Measurements from ENCODE around the gene CPO.

CPO gene

DNA sequence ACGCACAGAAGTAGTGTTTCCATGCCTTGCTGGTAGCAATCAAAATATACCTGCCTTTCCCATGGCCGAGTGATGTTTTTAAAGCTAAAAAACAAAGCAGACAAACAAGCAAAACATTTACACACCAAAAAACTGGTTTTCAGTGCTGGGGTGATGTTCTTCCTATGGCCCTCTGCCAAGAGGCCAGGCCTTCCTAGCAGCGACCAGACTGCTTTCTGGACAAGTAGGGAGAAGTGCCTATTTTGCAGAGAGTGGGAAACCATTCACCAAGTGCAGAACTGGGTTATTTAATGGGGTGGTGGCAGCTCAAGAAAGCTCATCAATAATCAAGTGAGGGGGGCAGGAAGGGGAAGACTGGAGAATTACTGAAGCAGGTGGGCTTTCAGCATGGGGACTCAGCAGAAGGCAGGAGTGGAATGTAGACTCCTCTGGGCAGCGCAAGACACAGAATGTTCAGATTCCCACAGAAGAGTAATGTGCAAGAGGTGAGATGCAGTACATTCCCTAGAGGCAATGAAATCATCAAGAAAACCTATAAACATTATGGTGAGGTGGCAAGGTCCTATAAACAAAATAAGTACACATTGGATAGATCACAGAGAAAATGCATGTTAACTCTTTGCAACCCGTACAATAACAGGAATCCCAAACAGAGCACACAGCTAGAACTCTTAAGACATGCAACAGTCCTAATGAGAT is 44.0 kb downstream of the CPO start:
- Histone ChIP-seq H3K27ac (no peak overlapping the region), H3K27me3 (replicated peaks) (no peaks in the 10 kb centered on the region), H3K36me3 (replicated peaks) (no peaks in the 10 kb centered on the region), H3K4me3 (ENCODE audit: low read depth, low read length) (no peak overlapping the region)
- TF ChIP-seq, protein P1, sequence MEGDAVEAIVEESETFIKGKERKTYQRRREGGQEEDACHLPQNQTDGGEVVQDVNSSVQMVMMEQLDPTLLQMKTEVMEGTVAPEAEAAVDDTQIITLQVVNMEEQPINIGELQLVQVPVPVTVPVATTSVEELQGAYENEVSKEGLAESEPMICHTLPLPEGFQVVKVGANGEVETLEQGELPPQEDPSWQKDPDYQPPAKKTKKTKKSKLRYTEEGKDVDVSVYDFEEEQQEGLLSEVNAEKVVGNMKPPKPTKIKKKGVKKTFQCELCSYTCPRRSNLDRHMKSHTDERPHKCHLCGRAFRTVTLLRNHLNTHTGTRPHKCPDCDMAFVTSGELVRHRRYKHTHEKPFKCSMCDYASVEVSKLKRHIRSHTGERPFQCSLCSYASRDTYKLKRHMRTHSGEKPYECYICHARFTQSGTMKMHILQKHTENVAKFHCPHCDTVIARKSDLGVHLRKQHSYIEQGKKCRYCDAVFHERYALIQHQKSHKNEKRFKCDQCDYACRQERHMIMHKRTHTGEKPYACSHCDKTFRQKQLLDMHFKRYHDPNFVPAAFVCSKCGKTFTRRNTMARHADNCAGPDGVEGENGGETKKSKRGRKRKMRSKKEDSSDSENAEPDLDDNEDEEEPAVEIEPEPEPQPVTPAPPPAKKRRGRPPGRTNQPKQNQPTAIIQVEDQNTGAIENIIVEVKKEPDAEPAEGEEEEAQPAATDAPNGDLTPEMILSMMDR (IDR thresholded peaks at IDR 0.05; ENCODE audit: low read depth, low read length, missing control alignments), result no peak
- in situ Hi-C loops (cut with HindIII; ENCODE audit: low pct_ligation_motif_present, low sequenced_read_pairs), result no loop called here
- no peak for DNase-seq

- Histone ChIP-seq H3K27me3 (replicated peaks) (no peaks in the 10 kb centered on the region), H3K4me3 (ENCODE audit: low read depth, low read length) (no peak overlapping the region), H3K36me3 (replicated peaks) (no peaks in the 10 kb centered on the region), H3K27ac (no peak overlapping the region)
- DNase-seq, result peak; percentile 42
- TF ChIP-seq, protein P1 (IDR thresholded peaks at IDR 0.05; ENCODE audit: low read depth, low read length, missing control alignments), result no peak
- in situ Hi-C loops (cut with HindIII; ENCODE audit: low pct_ligation_motif_present, low sequenced_read_pairs), result no loop called here
Measured at GRCh38 chr2:206984206-206984605, 44.9 kb downstream of the CPO start.

DNA sequence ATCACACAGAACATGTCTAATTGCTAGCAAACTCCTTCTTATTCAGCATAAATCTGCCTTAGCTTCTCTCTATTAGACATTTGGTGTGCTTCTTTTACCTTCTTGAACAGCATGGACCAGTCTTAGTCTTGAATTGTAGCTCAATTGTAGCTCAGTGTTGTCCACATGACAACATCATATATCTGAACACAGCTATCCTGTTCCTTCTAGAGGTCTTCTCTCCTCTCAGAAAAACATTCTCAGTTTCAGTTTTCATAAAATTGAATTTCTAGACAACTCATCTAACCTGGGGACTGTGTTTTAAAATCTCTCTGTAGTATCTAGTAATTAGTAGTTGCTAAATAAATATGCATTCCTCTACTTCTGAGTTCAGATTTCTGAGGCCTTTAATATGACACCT is 47.6 kb downstream of the CPO start:
- DNase-seq, result no peak
- in situ Hi-C loops (cut with HindIII; ENCODE audit: low pct_ligation_motif_present, low sequenced_read_pairs), result no loop called here
- Histone ChIP-seq H3K27ac (no peak overlapping the region), H3K4me3 (ENCODE audit: low read depth, low read length) (no peak overlapping the region), H3K36me3 (replicated peaks) (no peaks in the 10 kb centered on the region), H3K27me3 (replicated peaks) (no peaks in the 10 kb centered on the region)
- TF ChIP-seq, protein P1 (IDR thresholded peaks at IDR 0.05; ENCODE audit: low read depth, low read length, missing control alignments), result no peak

- DNase-seq, result no peak
- H3K27ac ChIP-seq, result no peak overlapping the region
- no peaks in the 10 kb centered on the region for H3K27me3 ChIP-seq (replicated peaks)
- in situ Hi-C loops (cut with HindIII; ENCODE audit: low pct_ligation_motif_present, low sequenced_read_pairs), result no loop called here
- no peaks in the 10 kb centered on the region for H3K36me3 ChIP-seq (replicated peaks)
- TF ChIP-seq, protein P1 (IDR thresholded peaks at IDR 0.05; ENCODE audit: low read depth, low read length, missing control alignments), result no peak
- H3K4me3 ChIP-seq (ENCODE audit: low read depth, low read length), result no peak overlapping the region
Measured at GRCh38 chr2:206987810-206988209, 48.5 kb downstream of the CPO start.

DNA sequence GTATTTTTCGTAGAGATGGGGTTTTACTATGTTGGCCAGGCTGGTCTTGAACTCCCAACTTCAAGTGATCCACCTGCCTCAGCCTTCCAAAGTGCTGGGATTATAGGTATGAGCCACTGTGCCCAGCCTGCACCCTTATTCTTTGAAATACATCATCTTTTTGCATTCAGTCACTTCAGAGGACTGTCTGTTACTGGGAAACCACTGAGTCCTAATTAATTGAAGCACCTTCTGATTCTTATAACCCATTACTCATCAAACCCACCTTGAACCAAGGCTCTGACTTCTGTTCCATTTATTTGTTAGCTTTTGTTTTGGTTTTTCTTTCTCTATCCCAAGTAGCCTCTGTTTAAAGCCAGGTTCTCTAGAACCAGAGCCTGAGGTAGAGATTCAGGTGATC is 49.6 kb downstream of the CPO start:
- TF ChIP-seq, protein P1 (IDR thresholded peaks at IDR 0.05; ENCODE audit: low read depth, low read length, missing control alignments), result no peak
- H3K36me3 ChIP-seq (replicated peaks), result no peaks in the 10 kb centered on the region
- H3K27me3 ChIP-seq (replicated peaks), result no peaks in the 10 kb centered on the region
- DNase-seq, result no peak
- H3K4me3 ChIP-seq (ENCODE audit: low read depth, low read length), result no peak overlapping the region
- no peak overlapping the region for H3K27ac ChIP-seq
- in situ Hi-C loops (cut with HindIII; ENCODE audit: low pct_ligation_motif_present, low sequenced_read_pairs), result no loop called here

DNA sequence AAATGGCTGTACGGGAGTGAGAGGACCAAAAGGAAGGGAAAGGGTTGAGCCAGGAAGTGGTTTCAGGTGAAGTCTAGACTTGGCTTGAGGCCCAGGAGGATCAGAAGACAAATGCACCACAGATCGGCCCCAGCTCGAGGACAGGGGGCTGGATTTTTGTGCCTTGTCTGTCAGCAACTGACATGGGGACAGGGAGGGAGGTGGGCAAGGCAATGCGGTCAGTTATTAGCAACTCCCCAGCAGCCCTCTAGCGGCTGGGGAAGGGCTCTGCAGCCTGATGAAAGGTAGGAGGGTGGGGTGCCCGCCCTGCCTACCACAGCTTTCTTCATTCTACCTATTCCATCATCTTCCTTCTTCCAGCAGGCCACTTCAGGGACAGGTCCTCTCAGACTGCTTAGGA is 50.0 kb downstream of the CPO start:
- in situ Hi-C loops (cut with HindIII; ENCODE audit: low pct_ligation_motif_present, low sequenced_read_pairs), result no loop called here
- H3K27ac ChIP-seq, result no peak overlapping the region
- H3K36me3 ChIP-seq (replicated peaks), result no peaks in the 10 kb centered on the region
- no peak for DNase-seq
- no peaks in the 10 kb centered on the region for H3K27me3 ChIP-seq (replicated peaks)
- TF ChIP-seq, protein P1 (IDR thresholded peaks at IDR 0.05; ENCODE audit: low read depth, low read length, missing control alignments), result peak; percentile 93
- H3K4me3 ChIP-seq (ENCODE audit: low read depth, low read length), result no peak overlapping the region

Measured in brain microvascular endothelial cell (primary cell).